UCSD-AML1 (cell line): Measurements from ENCODE around the gene DNAJA3.
A peak's percentile ranks its signal among the peaks of the same experiment; 100 is the strongest.

Source experiments
- DNase-seq: peaks from one replicate; lab custom pipeline; 2025; ENCODE audit not compliant: unreplicated experiment; lab: John Stamatoyannopoulos, UW

Gene DNAJA3

GRCh38 chr16:4425378-4426020 lies at the start of gene DNAJA3:
Gene DNAJA3 (plus strand): TSS chr16:4425868. CDS start chr16:4425882, 14 bp downstream.
- DNase-seq, result peak; percentile 96

- DNase-seq, result no peak
Measured at GRCh38 chr16:4376126-4376892, 49.4 kb upstream of the DNAJA3 start.

GRCh38 chr16:4376893-4377572 lies 48.6 kb upstream of the DNAJA3 start:
- DNase-seq, result no peak

- DNase-seq, result no peak
Measured at GRCh38 chr16:4377573-4378154, 48.0 kb upstream of the DNAJA3 start.

GRCh38 chr16:4378161-4378666 lies 47.5 kb upstream of the DNAJA3 start:
- DNase-seq, result no peak

GRCh38 chr16:4378999-4379690 lies 46.5 kb upstream of the DNAJA3 start:
- DNase-seq, result no peak

GRCh38 chr16:4380119-4381063 lies 45.3 kb upstream of the DNAJA3 start:
- DNase-seq, result no peak

- no peak for DNase-seq
Measured at GRCh38 chr16:4381072-4381934, 44.4 kb upstream of the DNAJA3 start.

- DNase-seq, result no peak
Measured at GRCh38 chr16:4381935-4382794, 43.5 kb upstream of the DNAJA3 start.

GRCh38 chr16:4382795-4383357 lies 42.8 kb upstream of the DNAJA3 start:
- DNase-seq, result no peak

- DNase-seq, result no peak
Measured at GRCh38 chr16:4383591-4384444, 41.9 kb upstream of the DNAJA3 start.

- DNase-seq, result peak; percentile 22
Measured at GRCh38 chr16:4384509-4384942, 41.1 kb upstream of the DNAJA3 start.

- no peak for DNase-seq
Measured at GRCh38 chr16:4385066-4385788, 40.4 kb upstream of the DNAJA3 start.

GRCh38 chr16:4385789-4386450 lies 39.7 kb upstream of the DNAJA3 start:
- DNase-seq, result no peak

GRCh38 chr16:4386451-4386805 lies 39.2 kb upstream of the DNAJA3 start:
- DNase-seq, result no peak
